ENCODE results near the gene BEST3.

DNA sequence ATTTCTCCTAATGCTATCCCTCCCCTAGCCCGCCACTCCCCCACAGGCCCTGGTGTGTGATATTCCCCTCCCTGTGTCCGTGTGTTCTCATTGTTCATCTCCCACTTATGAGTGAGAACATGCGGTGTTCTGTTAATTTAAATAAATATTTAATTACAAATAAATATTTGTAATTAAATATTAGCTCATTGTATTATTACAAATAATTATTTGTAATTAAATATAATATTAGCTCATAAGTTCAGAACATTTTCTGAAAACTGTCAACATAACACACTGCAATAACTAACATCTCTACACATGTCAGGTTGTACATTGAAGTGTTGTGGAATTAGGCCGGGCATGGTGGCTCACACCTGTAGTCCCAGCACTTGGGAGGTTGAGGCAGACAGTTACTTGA, 45.0 kb upstream of the BEST3 start:
- TF ChIP-seq, protein P1, sequence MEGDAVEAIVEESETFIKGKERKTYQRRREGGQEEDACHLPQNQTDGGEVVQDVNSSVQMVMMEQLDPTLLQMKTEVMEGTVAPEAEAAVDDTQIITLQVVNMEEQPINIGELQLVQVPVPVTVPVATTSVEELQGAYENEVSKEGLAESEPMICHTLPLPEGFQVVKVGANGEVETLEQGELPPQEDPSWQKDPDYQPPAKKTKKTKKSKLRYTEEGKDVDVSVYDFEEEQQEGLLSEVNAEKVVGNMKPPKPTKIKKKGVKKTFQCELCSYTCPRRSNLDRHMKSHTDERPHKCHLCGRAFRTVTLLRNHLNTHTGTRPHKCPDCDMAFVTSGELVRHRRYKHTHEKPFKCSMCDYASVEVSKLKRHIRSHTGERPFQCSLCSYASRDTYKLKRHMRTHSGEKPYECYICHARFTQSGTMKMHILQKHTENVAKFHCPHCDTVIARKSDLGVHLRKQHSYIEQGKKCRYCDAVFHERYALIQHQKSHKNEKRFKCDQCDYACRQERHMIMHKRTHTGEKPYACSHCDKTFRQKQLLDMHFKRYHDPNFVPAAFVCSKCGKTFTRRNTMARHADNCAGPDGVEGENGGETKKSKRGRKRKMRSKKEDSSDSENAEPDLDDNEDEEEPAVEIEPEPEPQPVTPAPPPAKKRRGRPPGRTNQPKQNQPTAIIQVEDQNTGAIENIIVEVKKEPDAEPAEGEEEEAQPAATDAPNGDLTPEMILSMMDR (IDR thresholded peaks at IDR 0.05): no peak
- no peak for TF ChIP-seq ZFX (IDR thresholded peaks at IDR 0.05; ENCODE audit: borderline replicate concordance)

Measured in 22Rv1 (cell line).